OCI-LY1 (cell line): ENCODE measurements around the gene INSM1.

Experiments
- H2AFZ ChIP-seq: fragments of 200-600 bp; sonication (generic), shearing (Covaris generic); 2 replicates; pipeline ENCODE4 v1.6.0; 2014; ENCODE audit warnings: antibody characterized with exemption, mild to moderate bottlenecking, low read length
- H3F3A ChIP-seq: fragments of 200-600 bp; sonication (generic), shearing (Covaris generic); 2 replicates; pipeline ENCODE4 v1.6.0; 2014; ENCODE audit warnings: mild to moderate bottlenecking, antibody characterized with exemption, low read length, moderate library complexity; ENCODE audit not compliant: insufficient read depth
- H3K27ac ChIP-seq: fragments of 200-600 bp; sonication (generic); 2 replicates; pipeline ENCODE4 v1.5.1; 2014; ENCODE audit warnings: low read length, mixed run types, mild to moderate bottlenecking, low read depth; ENCODE audit not compliant: poor library complexity, severe bottlenecking
- H3K27me3 ChIP-seq: fragments of 200-600 bp; sonication (generic); 2 replicates; pipeline ENCODE4 v1.6.0; 2014; ENCODE audit warnings: antibody characterized with exemption, mild to moderate bottlenecking, low read length, moderate library complexity; ENCODE audit not compliant: insufficient read depth
- H3K36me3 ChIP-seq: fragments of 200-600 bp; sonication (generic); 2 replicates; pipeline ENCODE4 v1.6.1; 2014; ENCODE audit warnings: mild to moderate bottlenecking, antibody characterized with exemption, low read length, moderate library complexity, mixed read lengths; ENCODE audit not compliant: insufficient read depth
- H3K4me1 ChIP-seq: fragments of 200-600 bp; sonication (generic); 2 replicates; pipeline ENCODE4 v1.5.1; 2014; ENCODE audit warnings: mild to moderate bottlenecking, low read length, moderate library complexity; ENCODE audit not compliant: insufficient read depth, severe bottlenecking
- H3K4me2 ChIP-seq: fragments of 200-600 bp; sonication (generic), shearing (Covaris generic); 2 replicates; pipeline ENCODE4 v1.6.1; 2014; ENCODE audit warnings: low read length
- H3K4me3 ChIP-seq: fragments of 200-600 bp; sonication (generic); 2 replicates; pipeline ENCODE4 v1.5.1; 2014; ENCODE audit warnings: low read length, low read depth, mild to moderate bottlenecking, mixed read lengths; ENCODE audit not compliant: poor library complexity, severe bottlenecking
- H3K79me2 ChIP-seq: fragments of 200-600 bp; shearing (Covaris generic); 2 replicates; pipeline ENCODE4 v1.6.1; 2016; ENCODE audit warnings: mixed run types, low read length, mixed read lengths; ENCODE audit not compliant: insufficient read depth
- H3K9ac ChIP-seq: fragments of 200-600 bp; sonication (generic), shearing (Covaris generic); 2 replicates; pipeline ENCODE4 v1.6.1; 2014; ENCODE audit warnings: mild to moderate bottlenecking, low read length, mixed read lengths
- H3K9me2 ChIP-seq: fragments of 200-600 bp; sonication (generic), shearing (Covaris generic); 2 replicates; pipeline ENCODE4 v1.6.1; 2014; ENCODE audit warnings: low read depth, mild to moderate bottlenecking, low read length, mixed read lengths
- H3K9me3 ChIP-seq: fragments of 200-600 bp; shearing (Covaris generic); 2 replicates; pipeline ENCODE4 v1.6.1; 2014; ENCODE audit warnings: low read length, mixed read lengths
- H4K20me1 ChIP-seq: fragments of 200-600 bp; sonication (generic), shearing (Covaris generic); 2 replicates; pipeline ENCODE4 v1.6.0; 2016; ENCODE audit warnings: mild to moderate bottlenecking, low read length; ENCODE audit not compliant: insufficient read depth
- CTCF ChIP-seq: fragments of 200-600 bp; sonication (generic), shearing (Covaris generic); IDR thresholded peaks from 2 replicates; pipeline ENCODE4 v1.5.1; 2017; ENCODE audit warnings: mild to moderate bottlenecking, antibody characterized with exemption, low read length, moderate library complexity, mixed read lengths
- EZH2 ChIP-seq: fragments of 200-600 bp; sonication (generic), shearing (Covaris generic); IDR thresholded peaks from 2 replicates; pipeline ENCODE4 v1.8.0; 2017; ENCODE audit warnings: borderline replicate concordance, mixed run types, mild to moderate bottlenecking, antibody characterized with exemption, low read length, moderate library complexity, mixed read lengths

The INSM1 gene

GRCh38 chr20:20407891-20408805, 40.2 kb downstream of the INSM1 start:
- no peak overlapping the region for H3K4me3 ChIP-seq
- H3K79me2 ChIP-seq: no peaks in the 10 kb centered on the region
- no peaks in the 10 kb centered on the region for H3F3A ChIP-seq
- no peak overlapping the region for H2AFZ ChIP-seq
- H3K9ac ChIP-seq: no peak overlapping the region
- H3K36me3 ChIP-seq: no peaks in the 10 kb centered on the region
- H4K20me1 ChIP-seq: no peaks in the 10 kb centered on the region
- H3K27ac ChIP-seq: no peak overlapping the region
- H3K9me2 ChIP-seq: no peaks in the 10 kb centered on the region
- no peak overlapping the region for H3K4me2 ChIP-seq
- H3K9me3 ChIP-seq: no peaks in the 10 kb centered on the region
- TF ChIP-seq EZH2 (no peak), CTCF (peak; percentile 40)
- H3K4me1 ChIP-seq: no peaks in the 10 kb centered on the region
- no peaks in the 10 kb centered on the region for H3K27me3 ChIP-seq

DNA sequence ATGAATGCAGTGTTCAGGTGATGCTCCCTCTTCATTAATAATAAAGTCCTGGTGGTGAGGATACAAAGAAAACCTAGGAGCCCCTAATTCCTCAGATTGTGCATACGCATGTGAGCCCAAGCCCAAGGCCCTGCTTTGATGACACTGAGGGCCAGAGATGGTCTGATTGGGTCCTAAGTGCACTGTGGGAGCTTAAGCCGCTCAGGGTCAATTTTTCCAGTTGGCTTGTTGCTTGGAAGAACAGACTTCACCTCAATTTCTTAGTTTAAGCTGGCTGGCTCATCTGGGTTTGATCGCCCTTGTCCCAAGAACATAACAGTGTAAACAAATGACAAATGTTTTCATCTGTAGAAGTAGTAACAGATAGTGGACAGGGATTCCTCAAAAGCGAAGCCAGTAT, 41.4 kb downstream of the INSM1 start:
- H3K9me3 ChIP-seq: no peaks in the 10 kb centered on the region
- no peaks in the 10 kb centered on the region for H3K4me1 ChIP-seq
- H3K27me3 ChIP-seq: no peaks in the 10 kb centered on the region
- H2AFZ ChIP-seq: no peak overlapping the region
- H3K9me2 ChIP-seq: no peaks in the 10 kb centered on the region
- no peak overlapping the region for H3K9ac ChIP-seq
- no peak overlapping the region for H3K4me3 ChIP-seq
- H4K20me1 ChIP-seq: no peaks in the 10 kb centered on the region
- H3F3A ChIP-seq: no peaks in the 10 kb centered on the region
- no peak overlapping the region for H3K27ac ChIP-seq
- no peak overlapping the region for H3K4me2 ChIP-seq
- TF ChIP-seq EZH2 (no peak), CTCF (no peak)
- H3K36me3 ChIP-seq: no peaks in the 10 kb centered on the region
- no peaks in the 10 kb centered on the region for H3K79me2 ChIP-seq

DNA sequence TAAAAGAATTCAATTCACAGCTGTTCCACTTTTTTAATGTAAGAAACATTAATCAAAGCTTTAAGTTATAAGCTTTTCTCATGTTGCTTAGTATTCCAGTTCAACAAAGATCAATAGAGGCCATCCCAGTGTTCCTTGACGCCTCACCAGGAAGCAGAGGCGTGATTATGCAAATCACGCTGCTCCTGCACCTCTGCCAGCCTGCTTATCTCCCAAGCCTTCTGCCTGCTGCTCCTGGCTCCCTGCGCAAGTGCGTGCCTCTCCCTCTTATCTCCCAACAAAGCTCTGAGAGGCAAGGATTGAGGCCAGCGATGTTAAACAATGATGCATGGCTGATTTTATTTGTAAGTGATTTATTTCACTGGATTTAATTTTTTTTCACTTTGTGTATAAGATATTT, 42.8 kb downstream of the INSM1 start:
- no peaks in the 10 kb centered on the region for H3K27me3 ChIP-seq
- H3K27ac ChIP-seq: no peak overlapping the region
- no peak overlapping the region for H2AFZ ChIP-seq
- H3K4me3 ChIP-seq: no peak overlapping the region
- no peaks in the 10 kb centered on the region for H3K36me3 ChIP-seq
- TF ChIP-seq CTCF (no peak), EZH2 (no peak)
- H3F3A ChIP-seq: no peaks in the 10 kb centered on the region
- no peaks in the 10 kb centered on the region for H3K4me1 ChIP-seq
- H3K9me3 ChIP-seq: no peaks in the 10 kb centered on the region
- H3K4me2 ChIP-seq: no peak overlapping the region
- no peak overlapping the region for H3K9ac ChIP-seq
- no peaks in the 10 kb centered on the region for H3K79me2 ChIP-seq
- no peaks in the 10 kb centered on the region for H4K20me1 ChIP-seq
- H3K9me2 ChIP-seq: no peaks in the 10 kb centered on the region
